Measurements from ENCODE around the gene FOXB1.

DNA sequence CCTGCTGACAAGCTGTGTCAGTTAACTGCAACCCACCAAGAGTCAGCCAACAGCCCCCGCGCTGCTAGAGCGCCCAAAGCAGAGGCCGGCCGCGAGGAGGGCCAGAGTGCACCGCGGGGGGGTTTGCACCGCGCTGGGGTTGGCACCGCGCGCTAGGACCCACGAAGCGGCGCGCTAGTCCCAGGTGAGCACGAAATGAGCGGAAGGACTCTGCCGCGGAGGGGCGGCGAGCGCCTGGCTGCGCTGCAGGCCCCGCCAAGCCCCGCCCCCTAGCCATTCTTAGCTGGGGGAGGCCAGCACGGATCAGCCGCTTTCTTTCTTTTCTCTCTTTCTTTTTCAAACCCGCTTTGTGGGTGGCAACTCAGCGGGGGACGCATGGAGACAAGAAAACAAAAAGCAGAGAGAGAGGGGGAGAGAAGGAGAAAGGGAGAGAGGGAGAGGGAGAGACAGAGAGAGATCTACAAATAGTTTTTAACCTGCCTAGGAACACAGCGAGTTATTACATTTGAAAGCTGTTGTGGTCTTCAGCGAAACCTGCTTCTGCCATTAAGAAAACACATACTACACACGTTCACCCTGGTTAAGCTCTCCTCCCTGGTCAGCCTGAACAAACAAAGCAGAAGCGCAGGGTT lies 6.9 kb upstream of the FOXB1 start:
- TF ChIP-seq, protein P1, sequence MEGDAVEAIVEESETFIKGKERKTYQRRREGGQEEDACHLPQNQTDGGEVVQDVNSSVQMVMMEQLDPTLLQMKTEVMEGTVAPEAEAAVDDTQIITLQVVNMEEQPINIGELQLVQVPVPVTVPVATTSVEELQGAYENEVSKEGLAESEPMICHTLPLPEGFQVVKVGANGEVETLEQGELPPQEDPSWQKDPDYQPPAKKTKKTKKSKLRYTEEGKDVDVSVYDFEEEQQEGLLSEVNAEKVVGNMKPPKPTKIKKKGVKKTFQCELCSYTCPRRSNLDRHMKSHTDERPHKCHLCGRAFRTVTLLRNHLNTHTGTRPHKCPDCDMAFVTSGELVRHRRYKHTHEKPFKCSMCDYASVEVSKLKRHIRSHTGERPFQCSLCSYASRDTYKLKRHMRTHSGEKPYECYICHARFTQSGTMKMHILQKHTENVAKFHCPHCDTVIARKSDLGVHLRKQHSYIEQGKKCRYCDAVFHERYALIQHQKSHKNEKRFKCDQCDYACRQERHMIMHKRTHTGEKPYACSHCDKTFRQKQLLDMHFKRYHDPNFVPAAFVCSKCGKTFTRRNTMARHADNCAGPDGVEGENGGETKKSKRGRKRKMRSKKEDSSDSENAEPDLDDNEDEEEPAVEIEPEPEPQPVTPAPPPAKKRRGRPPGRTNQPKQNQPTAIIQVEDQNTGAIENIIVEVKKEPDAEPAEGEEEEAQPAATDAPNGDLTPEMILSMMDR (conservative IDR thresholded peaks at IDR 0.05 in 1 of 2, IDR thresholded peaks at IDR 0.05 in 1 of 2; ENCODE audit: extremely low read depth in 1 of 2, insufficient read depth in 1 of 2, low read depth in 1 of 2, low read length in 2 of 2), result peak in 1 of 2 donors; percentile 32
- no peak for TF ChIP-seq EZH2 (IDR thresholded peaks at IDR 0.05; ENCODE audit: borderline replicate concordance, low read length)
